GM18511 (cell line): ENCODE results near the gene FHIP1A.
"Not testable (repeated sequence)": the region's sequence is repeated elsewhere in the genome, so short reads cannot be mapped to it uniquely, and the experiment has no call there.

ENCODE experiments used
- ATAC-seq: cut with Tn5 transposase; IDR thresholded peaks from one replicate; pipeline ENCODE4 v1.9.1; 2021; ENCODE audit warnings: mild to moderate bottlenecking, moderate library complexity; ENCODE audit not compliant: unreplicated experiment

The FHIP1A gene

DNA sequence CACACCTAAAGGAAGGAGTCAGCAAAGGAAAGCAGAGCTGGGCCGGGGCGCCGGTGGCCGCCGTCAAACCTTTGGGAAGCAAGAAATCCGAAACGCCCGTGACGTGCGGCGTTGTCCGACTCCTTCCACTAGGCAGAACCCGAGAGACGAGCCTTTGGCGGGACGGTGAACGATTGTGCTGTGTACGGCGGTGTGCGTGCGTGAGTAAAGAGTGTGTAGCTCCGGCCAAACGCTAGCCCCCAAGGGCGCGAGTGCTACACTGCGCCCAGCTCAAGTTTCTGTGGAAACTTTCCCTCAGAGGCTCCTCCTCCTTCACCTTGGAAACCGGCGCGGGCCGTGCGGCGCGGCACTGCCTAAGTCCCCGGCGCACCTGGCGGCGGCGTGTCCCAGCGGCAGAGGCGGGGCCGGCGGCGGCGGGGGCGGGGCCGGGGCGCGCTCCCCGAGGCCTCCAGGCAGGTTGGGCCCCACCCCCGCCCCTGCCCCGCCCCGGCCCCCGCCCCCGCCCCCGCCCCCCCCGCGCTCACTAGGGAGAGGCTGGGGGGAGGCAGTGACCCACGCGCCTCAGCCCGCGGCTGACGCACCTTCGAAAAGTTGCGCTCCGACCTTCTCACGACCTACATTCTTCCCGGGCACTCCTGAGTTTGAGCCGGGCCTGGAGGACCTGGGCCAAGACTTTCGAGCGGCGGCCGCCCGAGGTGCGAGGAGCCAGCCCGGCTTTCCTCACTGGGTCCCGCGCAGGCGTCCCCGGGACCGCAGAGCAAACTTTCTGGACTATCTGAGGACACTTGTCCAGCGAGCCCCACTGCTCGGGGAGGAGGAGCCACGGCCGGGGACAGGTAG, at the start of gene FHIP1A:
FHIP1A (plus strand) TSS at position 547 of the 840 bp plus-strand sequence. CDS start 157,084 bp downstream, outside the sequence.
- ATAC-seq = peak; percentile 84

DNA sequence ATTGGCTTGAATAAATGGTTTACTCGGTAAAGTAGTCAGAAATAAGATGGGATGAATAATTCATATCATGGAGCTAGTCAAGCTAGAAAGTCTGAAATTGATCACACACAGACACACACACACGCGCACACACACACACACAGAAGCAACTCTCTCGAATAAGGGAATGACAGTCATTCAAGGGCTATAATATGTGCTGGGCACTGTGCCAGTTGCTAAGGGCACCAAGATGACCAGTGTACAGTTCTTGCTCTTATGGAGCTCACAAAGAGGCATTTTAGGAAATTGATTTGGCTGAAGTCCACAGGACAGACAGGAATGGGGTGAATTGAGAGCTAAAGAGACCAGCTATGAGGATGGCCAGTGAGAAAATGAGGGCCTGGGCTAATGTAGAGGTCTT, 49.4 kb upstream of the FHIP1A start:
- ATAC-seq = no peak

DNA sequence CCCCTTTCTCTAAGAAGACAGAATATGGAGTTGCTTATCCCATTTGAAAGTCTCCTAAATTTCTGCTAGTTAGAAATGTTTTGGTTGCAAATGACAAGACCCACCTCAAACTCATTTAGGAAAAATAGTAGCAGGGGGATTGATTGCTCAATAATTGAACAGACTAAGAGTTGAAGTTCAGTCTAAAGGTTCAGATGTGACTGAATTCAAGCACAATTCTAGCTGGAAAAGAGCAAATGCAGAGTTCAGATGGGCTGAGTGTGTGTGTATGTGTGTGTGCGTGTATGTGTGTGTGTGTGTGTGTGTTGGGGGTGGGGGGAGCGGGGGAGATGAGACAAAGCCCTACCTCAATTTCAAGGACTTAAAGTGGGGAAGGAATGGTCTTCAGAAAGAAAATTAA, 47.9 kb upstream of the FHIP1A start:
- no peak for ATAC-seq

GRCh38 chr4:151361966-151362365, 47.0 kb upstream of the FHIP1A start:
- ATAC-seq = no peak

GRCh38 chr4:151362404-151363164, 46.4 kb upstream of the FHIP1A start:
- peak; percentile 99 for ATAC-seq

DNA sequence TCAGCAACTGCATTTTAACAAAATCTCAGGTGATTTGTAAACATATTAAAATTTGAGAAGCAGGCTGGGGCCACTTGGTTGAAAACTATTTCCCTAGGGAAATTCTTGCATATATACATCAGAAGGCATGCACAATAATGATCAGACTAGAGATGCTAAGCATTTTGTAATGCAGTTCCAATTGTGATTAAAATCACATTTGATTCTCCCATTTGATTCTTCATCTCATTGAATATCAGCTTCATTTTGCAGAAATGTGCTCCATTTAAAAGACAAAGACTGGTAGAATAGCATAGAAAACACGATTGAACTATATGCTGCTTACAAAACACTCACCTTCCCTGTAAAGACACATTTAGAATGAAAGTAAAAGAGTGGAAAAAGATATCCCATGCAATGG, 32.4 kb upstream of the FHIP1A start:
- ATAC-seq = no peak

- no peak for ATAC-seq
These were observed 19.7 kb upstream of the FHIP1A start for GRCh38 chr4:151389311-151389710.

DNA sequence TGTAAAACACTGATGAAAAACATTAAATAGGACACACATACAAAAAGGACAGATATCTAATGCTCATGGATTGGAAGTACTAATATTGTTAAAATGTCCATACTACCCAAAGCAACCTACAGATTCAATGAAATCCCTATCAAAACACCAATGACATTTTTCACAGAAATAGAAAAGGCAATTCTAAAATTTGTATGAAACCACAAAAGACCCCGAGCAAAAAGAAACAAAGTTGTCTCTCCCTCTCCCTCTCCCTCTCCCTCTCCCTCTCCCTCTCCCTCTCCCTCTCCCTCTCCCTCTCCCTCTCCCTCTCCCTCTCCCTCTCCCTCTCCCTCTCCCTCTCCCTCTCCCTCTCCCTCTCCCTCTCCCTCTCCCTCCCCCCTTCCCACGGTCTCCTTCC, 19.2 kb upstream of the FHIP1A start:
- ATAC-seq = not testable (repeated sequence)

GRCh38 chr4:151395873-151396272, 13.1 kb upstream of the FHIP1A start:
- ATAC-seq = no peak

- no peak for ATAC-seq
These were observed 8.6 kb upstream of the FHIP1A start for GRCh38 chr4:151400343-151400742.

DNA sequence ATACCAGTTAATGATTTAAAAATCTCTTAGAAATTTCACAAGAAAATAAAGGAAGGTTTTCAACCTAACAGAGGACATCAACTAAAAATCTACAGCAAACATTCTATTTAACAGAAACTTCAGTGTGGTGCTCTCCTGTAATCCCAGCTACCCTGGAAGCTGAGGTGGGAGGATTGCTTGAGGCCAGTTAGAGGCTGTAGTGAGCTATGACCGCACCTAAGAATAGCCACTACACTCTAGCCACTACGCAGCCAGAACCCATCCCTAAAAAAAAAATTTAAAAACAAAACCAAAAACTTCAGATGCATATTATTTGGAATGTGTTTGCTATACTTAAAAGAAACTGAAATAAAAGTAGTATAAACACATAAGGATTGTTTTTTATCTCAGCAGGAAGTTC, 7.2 kb upstream of the FHIP1A start:
- no peak for ATAC-seq

DNA sequence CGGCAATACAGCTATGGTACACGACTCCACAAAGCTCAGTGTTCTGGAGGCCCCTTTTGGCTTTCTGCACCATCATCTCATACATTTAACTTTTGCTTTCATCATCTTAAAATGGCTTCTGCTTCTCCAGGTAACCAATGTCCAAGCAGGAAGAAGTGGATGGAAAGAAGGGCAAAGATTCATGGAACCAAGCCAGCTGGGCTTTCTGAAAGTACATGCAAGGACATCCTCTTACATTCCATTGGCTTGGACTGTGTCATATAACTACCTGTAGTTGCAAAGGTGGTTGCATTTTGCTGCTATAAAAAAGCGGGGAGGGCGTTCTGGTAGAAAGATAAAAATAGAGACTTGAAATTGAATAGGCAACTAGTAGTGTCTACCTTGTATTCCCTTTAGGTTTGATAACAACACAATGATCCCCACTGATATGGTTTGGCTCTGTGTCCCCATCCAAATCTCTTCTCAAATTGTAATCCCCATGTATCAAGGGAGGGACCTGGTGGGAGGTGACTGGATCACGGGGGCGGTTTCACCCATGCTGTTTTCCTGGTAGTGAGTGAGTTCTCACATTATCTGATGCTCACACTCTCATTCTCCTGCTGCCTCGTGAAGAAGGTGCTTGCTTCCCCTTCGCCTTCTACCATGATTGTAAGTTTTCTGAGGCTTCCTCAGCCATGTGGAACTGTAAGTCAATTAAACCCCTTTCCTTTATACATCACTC, 6.7 kb upstream of the FHIP1A start:
- no peak for ATAC-seq

GRCh38 chr4:151403656-151404055, 5.3 kb upstream of the FHIP1A start:
- no peak for ATAC-seq

DNA sequence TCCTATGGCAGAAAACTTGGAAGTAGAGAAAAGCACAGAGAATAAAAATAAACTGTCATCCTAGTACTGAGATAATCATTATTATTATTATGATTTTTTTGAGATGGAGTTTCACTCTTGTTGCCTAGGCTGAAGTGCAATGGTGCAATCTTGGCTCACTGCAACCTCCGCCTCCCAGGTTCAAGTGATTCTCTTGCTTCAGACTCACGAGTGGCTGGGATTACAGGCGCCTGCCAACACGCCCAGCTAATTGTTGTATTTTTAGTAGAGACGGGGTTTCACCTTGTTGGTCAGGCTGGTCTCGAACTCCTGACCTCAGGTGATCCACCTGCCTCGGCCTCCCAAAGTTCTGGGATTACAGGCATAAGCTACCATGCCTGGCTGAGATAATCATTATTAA, 4.2 kb upstream of the FHIP1A start:
- not testable (repeated sequence) for ATAC-seq

GRCh38 chr4:151407018-151407417, 2.0 kb upstream of the FHIP1A start:
- ATAC-seq = no peak

DNA sequence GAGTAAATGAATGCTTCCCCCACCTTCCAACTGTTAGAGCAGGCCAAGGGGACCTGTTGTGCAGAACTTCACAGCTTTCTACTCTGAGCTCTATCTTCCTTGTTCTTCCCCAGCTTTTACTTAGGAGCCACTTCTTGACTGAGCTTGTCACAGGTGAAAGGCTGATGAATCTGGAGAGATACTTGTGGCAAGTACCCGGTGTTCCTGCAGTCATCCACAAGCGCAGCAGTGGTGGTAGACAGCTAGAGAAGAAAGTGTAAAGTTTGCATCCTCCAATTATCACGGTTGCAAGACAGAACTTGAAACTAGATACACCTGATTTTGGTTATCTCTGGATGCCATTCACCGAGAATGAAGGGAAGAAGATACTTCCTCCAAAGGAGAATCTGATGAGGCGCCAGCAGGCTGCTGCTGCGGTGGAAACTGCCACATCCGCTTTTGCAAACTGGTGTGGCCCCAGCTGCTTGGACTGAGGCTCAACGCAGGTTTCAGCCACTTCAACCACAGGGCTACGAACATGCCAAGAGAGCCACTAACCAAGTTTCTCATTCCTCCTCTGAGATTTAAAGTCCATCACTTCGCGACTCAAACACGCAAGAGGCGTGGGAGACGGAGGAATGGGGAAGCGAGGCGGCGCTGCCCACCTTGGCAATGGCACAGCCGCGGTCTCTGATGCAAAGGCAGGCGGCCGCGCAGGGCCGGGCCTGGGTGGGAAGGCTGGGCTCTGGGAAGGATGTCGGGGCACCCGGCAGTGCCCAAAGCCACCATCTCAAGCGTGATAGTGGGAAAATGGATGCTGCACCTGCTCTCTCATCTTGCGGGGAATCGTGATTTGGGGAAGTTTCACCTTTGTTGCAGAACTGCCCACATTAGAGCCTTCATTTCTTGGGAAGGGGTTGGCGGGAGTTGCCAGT, 1.3 kb upstream of the FHIP1A start:
- peak; percentile 74 for ATAC-seq

- peak; percentile 5 for ATAC-seq
These were observed 671 bp upstream of the FHIP1A start for GRCh38 chr4:151408380-151408629.

- no peak for ATAC-seq
These were observed 716 bp downstream of the FHIP1A start for GRCh38 chr4:151409470-151410313.

DNA sequence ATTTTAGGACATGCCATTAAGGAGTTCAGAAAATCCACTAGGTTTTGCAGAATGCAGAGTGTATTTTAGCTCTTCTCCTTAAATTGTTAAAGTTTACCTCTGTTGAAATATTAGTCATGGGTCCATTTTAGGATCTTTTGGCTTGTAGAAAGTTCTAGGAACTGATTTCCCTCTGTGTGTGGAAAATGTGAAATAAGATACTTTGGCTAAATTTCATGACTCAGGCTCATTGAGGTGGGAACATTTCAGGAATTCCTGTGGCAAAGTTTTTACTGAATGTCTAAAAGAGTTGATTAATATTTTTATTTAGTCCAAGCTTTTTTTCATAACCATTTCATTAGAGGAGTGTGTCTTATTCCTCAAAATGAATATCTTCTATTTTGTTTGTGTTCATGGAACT, 7.0 kb downstream of the FHIP1A start:
- no peak for ATAC-seq

GRCh38 chr4:151417164-151417571, 8.2 kb downstream of the FHIP1A start:
- ATAC-seq = no peak
